B cell (primary cell): Measurements from ENCODE around the gene SLC6A16. TPM values are rescaled to one million over a fixed set of nuclear protein-coding genes. Genes with fewer than 3 reads are reported as not detected.

Experiments
- ATAC-seq: fragments of 200-7000 bp; cut with Tn5 transposase; one replicate; pipeline ENCODE4 v1.10.0; 2021; ENCODE audit warnings: low read depth, mild to moderate bottlenecking, moderate number of reproducible peaks, moderate library complexity
- CTCF ChIA-PET: fragments of 350-600 bp; sonication (Branson Sonifier 250); formaldehyde crosslinking; loops from one replicate; lab custom pipeline; 2021; ENCODE audit warnings: antibody characterized with exemption, inconsistent platforms; lab: Charles Lee
- POLR2A ChIA-PET: fragments of 350-600 bp; sonication (Branson Sonifier 250); formaldehyde crosslinking; loops from one replicate; lab custom pipeline; 2021; ENCODE audit warnings: antibody characterized with exemption; lab: Charles Lee
- DNase-seq: peaks from one replicate; pipeline ENCODE4 v3.0.0; 2013
- H2AFZ ChIP-seq: 2 replicates; pipeline ENCODE4 v1.6.1; 2012; ENCODE audit warnings: mild to moderate bottlenecking, low read depth, low read length; ENCODE audit not compliant: insufficient read depth, poor library complexity, severe bottlenecking
- H3K27ac ChIP-seq, 2 donors: 1 replicate in 1 of 2; 2 replicates in 1 of 2; pipeline ENCODE4 v1.5.1; 2012 to 2013; ENCODE audit warnings: low read length in 2 of 2, mild to moderate bottlenecking in 2 of 2, moderate library complexity in 1 of 2
- H3K27me3 ChIP-seq, 4 experiments: fragments of 200-600 bp in 1 of 4; sonication (generic) in 1 of 4; replicated peaks in 1 of 4; 1 replicate in 2 of 4; 2 replicates in 2 of 4; pipeline versions ENCODE4 v1.6.1 to v1.7.0; 2013 to 2016; ENCODE audit warnings: low read length in 3 of 4, mild to moderate bottlenecking in 2 of 4, mixed read lengths in 1 of 4, moderate library complexity in 1 of 4; ENCODE audit not compliant: insufficient read depth in 4 of 4, control insufficient read depth in 3 of 4; ENCODE audit errors: control extremely low read depth in 1 of 4
- H3K36me3 ChIP-seq, 2 experiments: replicated peaks in 1 of 2; 1 replicate in 1 of 2; 2 replicates in 1 of 2; pipeline versions ENCODE4 v1.6.1 to v1.7.1; 2013; ENCODE audit warnings: low read length in 1 of 2; ENCODE audit not compliant: insufficient read depth in 2 of 2, control insufficient read depth in 1 of 2; ENCODE audit errors: control extremely low read depth in 1 of 2, extremely low read depth in 1 of 2
- H3K4me1 ChIP-seq, 2 donors: fragments of 200-600 bp in 1 of 2; sonication (generic) in 1 of 2; 1 replicate in 1 of 2; 2 replicates in 1 of 2; pipeline versions ENCODE4 v1.5.1 to v1.6.1; 2013 to 2017; ENCODE audit warnings: low read length in 2 of 2; ENCODE audit not compliant: control insufficient read depth in 2 of 2, insufficient read depth in 2 of 2
- H3K4me2 ChIP-seq: replicated peaks from 2 replicates; pipeline ENCODE3; 2012; ENCODE audit warnings: mild to moderate bottlenecking, low read depth, low read length; ENCODE audit not compliant: poor library complexity, severe bottlenecking
- H3K4me3 ChIP-seq, 5 experiments: fragments of 200-600 bp in 1 of 5; sonication (generic) in 1 of 5; 1 replicate in 3 of 5; 2 replicates in 2 of 5; pipeline versions ENCODE4 v1.5.1 to v1.7.0; 2011 to 2016; ENCODE audit warnings: low read length in 4 of 5, mild to moderate bottlenecking in 4 of 5, low read depth in 2 of 5, control low read depth in 1 of 5, moderate library complexity in 1 of 5; ENCODE audit not compliant: insufficient read depth in 1 of 5; ENCODE audit errors: control extremely low read depth in 1 of 5, extremely low read depth in 1 of 5
- H3K79me2 ChIP-seq: fragments of 200-600 bp; sonication (generic); one replicate; pipeline ENCODE4 v1.6.0; 2016; ENCODE audit warnings: low read length; ENCODE audit not compliant: control insufficient read depth, insufficient read depth
- H3K9ac ChIP-seq: fragments of 200-600 bp; sonication (generic); 2 replicates; pipeline ENCODE4 v1.6.1; 2017; ENCODE audit warnings: mild to moderate bottlenecking, low read length, moderate library complexity
- H3K9me3 ChIP-seq, 3 donors: one replicate each; pipeline versions ENCODE4 v1.6.1 to v1.7.1; 2013; ENCODE audit warnings: low read length in 2 of 3; ENCODE audit not compliant: control insufficient read depth in 2 of 3, insufficient read depth in 1 of 3; ENCODE audit errors: control extremely low read depth in 1 of 3
- H4K20me1 ChIP-seq: 2 replicates; pipeline ENCODE4 v1.6.0; 2012; ENCODE audit warnings: mild to moderate bottlenecking, low read length; ENCODE audit not compliant: insufficient read depth, control insufficient read depth, poor library complexity, severe bottlenecking
- H3K27ac Mint-ChIP-seq: one replicate; pipeline ENCODE4 v1.8.0; 2021; ENCODE audit warnings: mixed read lengths
- H3K27me3 Mint-ChIP-seq: one replicate; pipeline ENCODE4 v1.8.0; 2021; ENCODE audit warnings: mixed read lengths
- H3K4me1 Mint-ChIP-seq: one replicate; pipeline ENCODE4 v1.8.0; 2021; ENCODE audit warnings: mixed read lengths
- H3K4me3 Mint-ChIP-seq: one replicate; pipeline ENCODE4 v1.8.0; 2021; ENCODE audit warnings: mixed read lengths
- H3K9me3 Mint-ChIP-seq: one replicate; pipeline ENCODE4 v1.8.0; 2022; ENCODE audit warnings: mixed read lengths; ENCODE audit not compliant: insufficient read depth
- EZH2 ChIP-seq: IDR thresholded peaks from 2 replicates; pipeline ENCODE4 v1.6.1; 2012; ENCODE audit warnings: borderline replicate concordance, low read depth, mild to moderate bottlenecking, moderate library complexity, low read length; ENCODE audit not compliant: insufficient read depth, poor library complexity, severe bottlenecking
- WGBS: methylation state at CpG from one replicate; pipeline ENCODE4 v1.1.5; 2013; ENCODE audit warnings: missing lambda C conversion rate; ENCODE audit not compliant: insufficient coverage; 5-methylcytosine and 5-hydroxymethylcytosine counted together
- intact Hi-C: fragments of 100-400 bp; cut with micrococcal nuclease; formaldehyde crosslinking; loops from one replicate; pipeline ENCODE4 v1.10.0; 2022
- polyA plus RNA-seq: library from polyadenylated mRNA; depleted of rRNA; stranded (reverse); fragments of >200 nt; gene quantifications from 2 replicates; pipeline ENCODE4 v1.2.3, GENCODE V29; 2012
- total RNA-seq, 2 donors: library from RNA; stranded (reverse); fragments of 120-200 nt in 1 of 2; gene quantifications; 1 replicate in 1 of 2; 2 replicates in 1 of 2; pipeline versions ENCODE4 v1.2.3 to v1.2.4, GENCODE V29; 2013 to 2022
- TF ChIP-seq, protein P1 (sequence below): fragments of 200-600 bp; IDR thresholded peaks from one replicate; pipeline ENCODE4 v1.8.0; 2022; ENCODE audit warnings: antibody characterized with exemption, mild to moderate bottlenecking

Gene SLC6A16
- total and polyA plus RNA-seq, 2 donors (not counting 1 experiment from before 2014, with no cell fraction given) = 22.3 to 68.4 TPM

GRCh38 chr19:49355909-49356353 is 30.9 kb upstream of the SLC6A16 start:
- TF ChIP-seq, protein P1, sequence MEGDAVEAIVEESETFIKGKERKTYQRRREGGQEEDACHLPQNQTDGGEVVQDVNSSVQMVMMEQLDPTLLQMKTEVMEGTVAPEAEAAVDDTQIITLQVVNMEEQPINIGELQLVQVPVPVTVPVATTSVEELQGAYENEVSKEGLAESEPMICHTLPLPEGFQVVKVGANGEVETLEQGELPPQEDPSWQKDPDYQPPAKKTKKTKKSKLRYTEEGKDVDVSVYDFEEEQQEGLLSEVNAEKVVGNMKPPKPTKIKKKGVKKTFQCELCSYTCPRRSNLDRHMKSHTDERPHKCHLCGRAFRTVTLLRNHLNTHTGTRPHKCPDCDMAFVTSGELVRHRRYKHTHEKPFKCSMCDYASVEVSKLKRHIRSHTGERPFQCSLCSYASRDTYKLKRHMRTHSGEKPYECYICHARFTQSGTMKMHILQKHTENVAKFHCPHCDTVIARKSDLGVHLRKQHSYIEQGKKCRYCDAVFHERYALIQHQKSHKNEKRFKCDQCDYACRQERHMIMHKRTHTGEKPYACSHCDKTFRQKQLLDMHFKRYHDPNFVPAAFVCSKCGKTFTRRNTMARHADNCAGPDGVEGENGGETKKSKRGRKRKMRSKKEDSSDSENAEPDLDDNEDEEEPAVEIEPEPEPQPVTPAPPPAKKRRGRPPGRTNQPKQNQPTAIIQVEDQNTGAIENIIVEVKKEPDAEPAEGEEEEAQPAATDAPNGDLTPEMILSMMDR = no peak
- TF ChIP-seq EZH2 = no peak
- no peaks in the 10 kb centered on the region for H3K36me3 ChIP-seq
- peak overlapping the region in 1 of 2 donors; percentile 29 for H3K27ac ChIP-seq
- DNase-seq = no peak
- H3K4me1 ChIP-seq = peaks cover 41 to 60% of the 10 kb centered on the region in 2 donors
- H3K4me2 ChIP-seq = peak overlapping the region; percentile 71
- H3K27me3 ChIP-seq = no peaks in the 10 kb centered on the region
- H3K9me3 Mint-ChIP-seq = no peaks in the 10 kb centered on the region
- no peaks in the 10 kb centered on the region for H3K79me2 ChIP-seq
- no peaks in the 10 kb centered on the region for H4K20me1 ChIP-seq
- WGBS = 0% methylated on average over 1 of the region's 12 CpGs
- ATAC-seq = peak; percentile 11
- ChIA-PET CTCF (interaction anchor here (1.1 kb wide), 1 partner anchor 55 kb away, joined by 5 read pairs; no protein-coding TSS in a partner anchor), POLR2A (interaction anchor here (0.5 to 4.5 kb wide), 6 partner anchors 9 to 37 kb away, joined by 3 to 33 read pairs (median 4); no protein-coding TSS in a partner anchor)
- H3K27me3 Mint-ChIP-seq = no peaks in the 10 kb centered on the region
- intact Hi-C loops = no loop called here
- peak overlapping the region in 3 of 5 experiments; percentile 31 to 54 (median 47) for H3K4me3 ChIP-seq
- H3K4me3 Mint-ChIP-seq = peak overlapping the region; percentile 74
- H3K9me3 ChIP-seq = no peaks in the 10 kb centered on the region
- H3K4me1 Mint-ChIP-seq = peaks cover 67% of the 10 kb centered on the region
- H3K9ac ChIP-seq = peak overlapping the region; percentile 48
- H2AFZ ChIP-seq = no peak overlapping the region
- peak overlapping the region; percentile 89 for H3K27ac Mint-ChIP-seq

GRCh38 chr19:49349567-49349966 is 24.6 kb upstream of the SLC6A16 start:
- peaks cover 6 to 44% of the 10 kb centered on the region in 2 donors for H3K4me1 ChIP-seq
- ChIA-PET CTCF (interaction anchor here (1.1 to 2.7 kb wide), 2 partner anchors 8 to 23 kb away, joined by 4 to 8 read pairs; no protein-coding TSS in a partner anchor), POLR2A (interaction anchor here (0.6 to 1.2 kb wide), 5 partner anchors 9 to 41 kb away, joined by 3 to 9 read pairs (median 4); partner anchors contain the start of gene CD37)
- DNase-seq (no peak), ATAC-seq (no peak)
- Mint-ChIP-seq H3K4me3 (no peak overlapping the region), H3K4me1 (peaks cover 43% of the 10 kb centered on the region), H3K27me3 (no peaks in the 10 kb centered on the region), H3K9me3 (no peaks in the 10 kb centered on the region), H3K27ac (peak overlapping the region; percentile 50)
- intact Hi-C loops = no loop called here
- no peak overlapping the region for H3K4me3 ChIP-seq
- H2AFZ ChIP-seq = no peak overlapping the region
- H3K4me2 ChIP-seq = no peak overlapping the region
- H3K36me3 ChIP-seq = peaks cover 0 to 7% of the 10 kb centered on the region in 2 experiments
- H3K79me2 ChIP-seq = no peaks in the 10 kb centered on the region
- no peak overlapping the region for H3K9ac ChIP-seq
- H4K20me1 ChIP-seq = no peaks in the 10 kb centered on the region
- H3K27me3 ChIP-seq = no peaks in the 10 kb centered on the region
- H3K27ac ChIP-seq = no peak overlapping the region
- no peak for TF ChIP-seq EZH2
- TF ChIP-seq, protein P1 = no peak
- WGBS = no CpG with 5 or more reads among the region's 2 CpGs
- H3K9me3 ChIP-seq = peaks cover 0 to 5% (median 0%) of the 10 kb centered on the region in 3 donors
